SIG-M5 treated with dmso at 0.1 percent for 504 hours (cell line): ENCODE data around the gene TGM2.

Experiments
- DNase-seq: peaks from one replicate; lab custom pipeline; 2025; ENCODE audit not compliant: unreplicated experiment; lab: John Stamatoyannopoulos, UW

TGM2 gene

GRCh38 chr20:38146628-38147027 lies 18.4 kb downstream of the TGM2 start:
- no peak for DNase-seq

GRCh38 chr20:38146156-38146555 lies 18.9 kb downstream of the TGM2 start:
- no peak for DNase-seq

DNA sequence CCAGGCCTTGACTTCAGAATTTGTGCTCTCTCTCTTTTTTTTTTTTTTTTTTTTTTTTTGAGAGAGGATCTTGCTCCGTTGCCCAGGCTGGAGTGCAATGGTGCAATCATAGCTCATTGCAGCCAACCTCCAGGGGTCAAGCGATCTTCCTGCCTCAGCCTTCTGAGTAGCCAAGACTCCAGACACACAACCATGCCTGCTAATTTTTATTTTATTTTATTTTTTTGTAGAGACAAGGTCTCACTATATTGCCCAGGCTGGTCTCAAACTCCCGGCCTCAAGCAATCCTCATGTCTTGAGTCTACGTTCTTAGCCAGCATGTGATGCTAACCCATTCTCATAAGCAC lies 19.4 kb downstream of the TGM2 start:
- no peak for DNase-seq

DNA sequence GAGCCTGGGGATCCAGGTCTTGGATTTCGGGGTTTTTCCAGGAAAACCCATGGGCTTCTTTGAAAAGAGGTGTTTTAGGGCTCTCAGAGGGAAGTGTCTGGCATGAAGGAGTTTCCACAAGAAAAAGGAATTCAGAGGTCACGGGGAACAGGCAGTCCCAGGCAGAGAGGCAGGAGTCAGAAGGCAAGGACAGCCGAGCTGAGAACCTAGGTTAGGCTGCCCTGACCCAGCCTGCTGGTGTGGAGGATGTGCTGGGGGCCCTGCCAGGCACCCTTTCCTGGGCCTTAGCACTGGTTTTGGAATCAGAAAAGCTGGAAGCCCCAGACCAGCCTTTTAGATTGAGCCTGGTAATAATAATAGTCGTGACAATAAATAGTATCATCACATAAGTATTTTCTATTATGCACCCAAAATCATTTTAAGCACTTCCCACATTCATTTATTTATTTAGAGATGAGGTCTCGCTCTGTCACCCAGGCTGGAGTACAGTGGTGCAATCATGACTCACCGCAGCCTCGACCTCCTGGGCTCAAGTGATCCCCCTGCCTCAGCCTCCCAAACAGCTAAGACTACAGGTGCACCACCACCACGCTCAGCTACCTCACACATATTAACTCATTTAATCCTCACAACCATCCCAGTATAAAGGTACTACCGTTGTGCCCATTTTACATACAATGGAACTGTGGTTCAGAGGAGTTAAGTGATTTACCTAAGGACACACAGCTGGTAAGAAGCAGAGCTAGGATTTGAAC lies 19.9 kb downstream of the TGM2 start:
- no peak for DNase-seq

GRCh38 chr20:38144598-38144973 lies 20.5 kb downstream of the TGM2 start:
- no peak for DNase-seq

- DNase-seq, result no peak
Measured at GRCh38 chr20:38143646-38144554, 21.2 kb downstream of the TGM2 start.

GRCh38 chr20:38143238-38143645 lies 21.8 kb downstream of the TGM2 start:
- no peak for DNase-seq

- no peak for DNase-seq
Measured at GRCh38 chr20:38141889-38142494, 23.1 kb downstream of the TGM2 start.

DNA sequence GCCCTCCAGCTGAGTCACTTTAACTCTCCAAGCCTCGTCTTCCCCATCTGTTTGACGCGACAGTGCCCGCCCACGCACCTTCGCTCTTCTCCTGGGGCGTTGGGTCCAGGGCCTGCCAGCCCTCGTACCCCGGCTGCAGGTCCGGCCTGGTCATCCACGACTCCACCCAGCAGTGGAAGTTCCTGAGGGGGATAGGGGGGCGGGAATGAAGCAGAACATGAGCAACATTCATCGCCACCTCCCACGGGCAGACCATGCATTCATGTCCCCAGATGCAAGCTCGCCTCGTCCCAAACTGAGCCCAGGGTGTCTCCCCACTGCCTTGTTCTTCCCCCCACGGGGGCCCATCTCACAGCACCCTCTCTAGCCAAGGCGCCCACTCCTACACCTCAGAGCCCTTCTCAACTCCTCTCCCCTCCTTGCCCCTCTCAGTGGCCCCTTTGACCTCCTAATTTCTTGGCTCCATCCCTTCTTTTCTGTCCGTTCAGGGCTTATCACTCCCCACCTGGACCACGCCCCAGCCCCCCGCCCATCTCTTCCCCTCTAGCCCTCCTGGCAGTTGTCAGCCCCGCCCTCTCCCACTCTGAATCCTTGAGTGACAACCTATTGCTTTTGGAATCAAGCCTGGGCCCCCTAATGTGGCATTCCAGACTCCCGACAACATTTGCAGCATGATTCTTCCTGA lies 23.7 kb downstream of the TGM2 start:
- DNase-seq, result no peak

GRCh38 chr20:38139977-38140753 lies 24.9 kb downstream of the TGM2 start:
- no peak for DNase-seq

- DNase-seq, result no peak
Measured at GRCh38 chr20:38139156-38139912, 25.7 kb downstream of the TGM2 start.

DNA sequence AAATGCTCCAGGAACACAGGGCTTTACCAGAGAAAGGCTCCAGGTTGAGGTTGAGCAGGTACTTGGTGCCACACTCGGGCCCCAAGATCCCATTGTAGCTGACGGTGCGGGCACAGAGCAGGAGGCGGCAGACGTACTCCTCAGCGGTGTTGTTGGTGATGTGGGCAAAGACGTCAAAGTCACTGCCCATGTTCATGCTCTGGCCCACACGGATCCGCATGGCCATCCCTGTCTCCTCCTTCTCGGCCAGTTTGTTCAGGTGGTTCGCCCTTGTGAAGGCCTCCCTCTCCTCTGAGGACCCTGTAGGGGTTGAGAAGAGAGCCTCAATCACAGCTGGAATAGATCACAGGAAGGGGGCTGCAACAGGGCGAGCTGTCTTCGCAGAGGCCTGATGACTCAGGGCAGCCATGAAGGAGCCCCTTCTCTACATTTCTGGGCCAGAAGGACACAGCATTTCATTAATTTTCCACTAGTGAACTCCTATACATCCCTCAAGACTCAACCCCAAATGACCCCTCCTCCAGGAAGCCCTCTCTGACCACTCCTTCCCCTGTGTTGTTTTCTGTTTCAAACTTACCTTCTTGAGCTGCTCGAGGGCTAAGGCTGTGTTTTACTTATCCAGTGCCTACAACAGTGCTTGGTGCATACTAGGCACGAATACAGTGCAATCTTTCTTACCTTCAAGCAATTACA lies 26.8 kb downstream of the TGM2 start:
- DNase-seq, result no peak

GRCh38 chr20:38137441-38138037 lies 27.5 kb downstream of the TGM2 start:
- no peak for DNase-seq

GRCh38 chr20:38136421-38137245 lies 28.4 kb downstream of the TGM2 start:
- no peak for DNase-seq

GRCh38 chr20:38135651-38136420 lies 29.2 kb downstream of the TGM2 start:
- DNase-seq, result no peak

- DNase-seq, result no peak
Measured at GRCh38 chr20:38135271-38135650, 29.8 kb downstream of the TGM2 start.
